Coronary artery (tissue), 2 donors: ENCODE results near the gene PCDHA4.

ENCODE experiments used
- DNase-seq: peaks from one replicate; pipeline ENCODE4 v3.0.0-alpha.2; 2017; ENCODE audit warnings: low spot score
- H3K27ac ChIP-seq, 2 donors: fragments of 200-600 bp; sonication (generic); one replicate each; pipeline ENCODE4 v1.5.1; 2016 to 2019
- H3K4me3 ChIP-seq: fragments of 200-600 bp; sonication (generic); 2 replicates; pipeline ENCODE4 v1.5.1; 2016; ENCODE audit warnings: mild to moderate bottlenecking, moderate library complexity
- CTCF ChIP-seq: fragments of 200-600 bp; sonication (generic); IDR thresholded peaks from one replicate; pipeline ENCODE4 v1.5.1; 2019; ENCODE audit warnings: antibody characterized with exemption

Gene PCDHA4

GRCh38 chr5:140862441-140863295, 55.8 kb downstream of the PCDHA4 start:
- no peak for DNase-seq
- TF ChIP-seq CTCF: no peak
- Histone ChIP-seq H3K27ac (no peak overlapping the region), H3K4me3 (no peak overlapping the region)
